Pulmonary artery endothelial cell (primary cell): ENCODE measurements around the gene SKOR2. TPM values are rescaled to one million over a fixed set of nuclear protein-coding genes. Genes with fewer than 3 reads are reported as not detected.

ENCODE experiments used
- total RNA-seq: library from RNA; depleted of rRNA; stranded (reverse); fragments of >200 nt; gene quantifications from 2 replicates; pipeline ENCODE4 v1.2.3, GENCODE V29; 2014

The SKOR2 gene
- total RNA-seq, 1 donor from 2014 or later = not detected

Other genes with a start within 250 kb of the SKOR2 start
- not detected in 2 replicates for gene ELOA2, start 216.0 kb downstream of the SKOR2 start, total RNA-seq
- gene HDHD2, start 101.2 kb downstream of the SKOR2 start, total RNA-seq = 11.6 and 17.7 TPM in 2 replicates
- 40.7 and 67.9 TPM in 2 replicates for gene IER3IP1, start 75.3 kb downstream of the SKOR2 start, total RNA-seq